ENCODE data around the gene IFIT3.

DNA sequence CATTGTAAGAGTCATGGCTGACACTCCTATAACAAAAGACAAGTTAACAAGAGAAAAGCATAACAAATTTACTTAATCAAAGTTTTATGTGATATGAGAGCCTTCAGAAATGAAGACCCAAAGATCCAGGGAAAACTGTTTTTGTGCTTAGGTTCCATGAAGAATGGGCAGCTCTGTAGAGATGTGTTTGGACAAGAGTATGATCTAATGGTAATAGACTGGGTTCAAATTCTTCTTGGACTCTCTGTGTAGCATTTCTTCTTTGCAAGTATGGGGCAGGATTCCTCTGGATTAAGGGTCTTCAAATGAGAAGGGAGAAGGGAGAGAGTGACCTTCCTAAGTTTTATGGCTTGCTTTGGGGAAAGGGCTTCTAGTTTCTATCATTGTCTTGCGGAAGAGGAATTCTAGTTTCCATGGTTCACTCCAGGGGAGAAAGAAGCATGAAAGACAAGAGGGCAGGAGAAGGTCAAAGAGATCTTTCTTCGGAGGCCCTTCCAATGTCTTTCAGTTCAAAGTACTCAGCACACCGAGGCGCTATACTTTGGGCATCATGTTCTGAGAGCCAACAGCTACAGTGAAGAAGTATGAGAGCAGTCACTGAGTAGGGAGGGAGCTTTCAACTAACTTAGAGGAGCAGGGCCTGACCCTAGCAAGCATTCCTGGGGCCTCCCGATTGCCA is 15.4 kb downstream of the IFIT3 start:
- TF ChIP-seq, protein P1, sequence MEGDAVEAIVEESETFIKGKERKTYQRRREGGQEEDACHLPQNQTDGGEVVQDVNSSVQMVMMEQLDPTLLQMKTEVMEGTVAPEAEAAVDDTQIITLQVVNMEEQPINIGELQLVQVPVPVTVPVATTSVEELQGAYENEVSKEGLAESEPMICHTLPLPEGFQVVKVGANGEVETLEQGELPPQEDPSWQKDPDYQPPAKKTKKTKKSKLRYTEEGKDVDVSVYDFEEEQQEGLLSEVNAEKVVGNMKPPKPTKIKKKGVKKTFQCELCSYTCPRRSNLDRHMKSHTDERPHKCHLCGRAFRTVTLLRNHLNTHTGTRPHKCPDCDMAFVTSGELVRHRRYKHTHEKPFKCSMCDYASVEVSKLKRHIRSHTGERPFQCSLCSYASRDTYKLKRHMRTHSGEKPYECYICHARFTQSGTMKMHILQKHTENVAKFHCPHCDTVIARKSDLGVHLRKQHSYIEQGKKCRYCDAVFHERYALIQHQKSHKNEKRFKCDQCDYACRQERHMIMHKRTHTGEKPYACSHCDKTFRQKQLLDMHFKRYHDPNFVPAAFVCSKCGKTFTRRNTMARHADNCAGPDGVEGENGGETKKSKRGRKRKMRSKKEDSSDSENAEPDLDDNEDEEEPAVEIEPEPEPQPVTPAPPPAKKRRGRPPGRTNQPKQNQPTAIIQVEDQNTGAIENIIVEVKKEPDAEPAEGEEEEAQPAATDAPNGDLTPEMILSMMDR (conservative IDR thresholded peaks at IDR 0.05 in 1 of 2, IDR thresholded peaks at IDR 0.05 in 1 of 2; ENCODE audit: low read depth in 1 of 2, low read length in 2 of 2) = no peak
- no peak for TF ChIP-seq EZH2 (IDR thresholded peaks at IDR 0.05; ENCODE audit: low read length, missing control alignments)

Measured in fibroblast of lung (primary cell).